Activated T-cell treated with anti-CD3 and anti-CD28 coated beads, Interleukin-2, amount 50 U/mL, for 72 hours (primary cell): ENCODE results near the gene SLC6A6. TPM values are rescaled to one million over a fixed set of nuclear protein-coding genes. Genes with fewer than 3 reads are reported as not detected.
A peak's percentile ranks its signal among the peaks of the same experiment; 100 is the strongest.

Experiments
- ATAC-seq, 2 donors: fragments of 150-1000 bp; cut with Tn5 transposase; replicated peaks in 1 of 2; 2 replicates each; pipeline ENCODE4 v1.10.0; 2021; ENCODE audit warnings: moderate library complexity in 2 of 2, mild to moderate bottlenecking in 1 of 2
- DNase-seq, 2 donors: peaks; one replicate each; pipeline ENCODE4 v3.0.0; 2021 to 2022; ENCODE audit warnings: mixed read lengths in 1 of 2
- H3K27ac Mint-ChIP-seq: one replicate; pipeline ENCODE4 v1.8.0; 2022; ENCODE audit warnings: mild to moderate bottlenecking, moderate library complexity, mixed read lengths
- H3K27me3 Mint-ChIP-seq: one replicate; pipeline ENCODE4 v1.8.0; 2022; ENCODE audit warnings: low read depth, mixed read lengths
- H3K36me3 Mint-ChIP-seq, 2 donors: one replicate each; pipeline ENCODE4 v1.8.0; 2022; ENCODE audit warnings: mixed read lengths in 2 of 2, mild to moderate bottlenecking in 1 of 2; ENCODE audit not compliant: insufficient read depth in 2 of 2
- H3K4me1 Mint-ChIP-seq: one replicate; pipeline ENCODE4 v1.8.0; 2022; ENCODE audit warnings: low read depth, mixed read lengths
- H3K4me3 Mint-ChIP-seq, 2 donors: one replicate each; pipeline ENCODE4 v1.8.0; 2022; ENCODE audit warnings: mild to moderate bottlenecking in 2 of 2, mixed read lengths in 2 of 2, moderate library complexity in 2 of 2
- H3K9me3 Mint-ChIP-seq, 2 donors: one replicate each; pipeline ENCODE4 v1.8.0; 2022; ENCODE audit warnings: mixed read lengths in 2 of 2
- total RNA-seq, 2 donors: library from RNA; stranded (reverse); gene quantifications; one replicate each; pipeline ENCODE4 v1.2.3, GENCODE V29; 2022

The SLC6A6 gene
- total RNA-seq, 2 donors from 2014 or later: 35.4 to 39.2 TPM

DNA sequence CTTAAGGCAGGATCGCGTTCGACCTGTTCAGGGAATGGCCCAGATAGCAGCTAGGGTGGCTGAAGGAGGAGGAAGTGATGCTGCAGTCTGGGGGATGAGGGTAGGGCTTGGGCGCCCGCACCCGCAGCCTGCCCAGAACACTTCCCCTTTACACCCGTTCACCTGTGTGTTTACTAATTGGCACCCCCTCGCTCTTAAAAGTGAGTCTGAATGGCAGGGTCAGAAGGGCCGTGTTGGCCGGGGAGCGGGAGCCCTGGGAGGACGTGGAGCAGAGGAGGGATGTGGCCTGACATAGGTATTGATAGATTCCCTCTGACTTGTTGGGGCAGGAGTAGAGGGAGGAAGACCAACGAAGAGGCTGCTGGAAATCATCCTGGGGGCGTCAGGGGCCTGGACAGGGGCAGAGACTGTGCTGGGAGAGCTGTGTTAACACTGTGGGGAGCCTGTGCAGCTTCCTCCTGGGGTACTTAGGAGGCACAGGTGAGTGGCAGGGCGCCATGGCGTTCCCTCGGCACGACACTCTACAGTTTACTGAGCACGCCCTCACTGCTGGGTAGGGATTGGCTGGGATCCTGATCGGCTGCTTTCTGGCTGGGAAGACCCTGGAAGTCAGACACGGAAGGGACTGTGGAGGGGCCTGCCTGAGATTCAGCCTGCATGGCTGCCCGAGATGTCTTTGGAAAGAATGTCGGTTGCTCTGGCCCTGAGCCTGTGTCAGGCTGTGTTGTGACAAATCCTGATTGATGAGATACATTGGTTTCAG lies 51.7 kb downstream of the SLC6A6 start:
- no peaks in the 10 kb centered on the region for H3K27me3 Mint-ChIP-seq
- peaks cover 10% of the 10 kb centered on the region for H3K4me1 Mint-ChIP-seq
- peaks cover 4 to 6% of the 10 kb centered on the region in 2 donors for H3K36me3 Mint-ChIP-seq
- H3K4me3 Mint-ChIP-seq: no peak overlapping the region
- DNase-seq: no peak
- ATAC-seq: no peak
- H3K9me3 Mint-ChIP-seq: no peaks in the 10 kb centered on the region
- no peak overlapping the region for H3K27ac Mint-ChIP-seq

DNA sequence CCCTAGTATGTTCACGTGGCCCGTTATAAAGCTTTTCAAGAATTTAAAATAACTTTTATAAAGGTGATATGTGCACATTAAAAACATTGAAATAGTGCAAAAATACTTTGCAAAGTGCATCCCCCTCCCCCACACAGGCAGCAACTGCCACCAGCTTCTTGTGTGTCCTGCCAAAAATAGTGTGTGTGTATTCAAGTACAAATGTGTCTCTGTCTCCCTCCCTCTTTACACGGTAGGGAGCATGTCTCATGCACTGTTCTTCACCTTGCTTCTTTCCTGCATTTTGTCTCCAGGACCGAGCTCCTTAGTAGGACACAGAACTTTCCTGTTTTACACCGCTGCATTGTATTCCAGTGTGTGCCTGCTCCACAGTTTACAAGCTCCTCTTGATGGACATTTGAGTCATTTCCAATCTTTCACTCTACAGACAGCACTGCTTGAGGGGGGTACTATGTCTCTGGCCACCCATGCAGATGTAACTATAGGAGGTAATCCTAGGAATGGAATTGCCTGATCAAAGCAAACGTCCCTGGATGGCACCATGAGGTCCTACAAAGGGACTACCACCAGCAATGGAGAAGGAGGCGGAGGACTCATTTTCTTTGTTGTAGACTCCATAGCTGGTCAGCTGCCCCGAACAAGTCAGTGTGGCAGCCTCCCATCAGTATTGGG lies 52.4 kb downstream of the SLC6A6 start:
- Mint-ChIP-seq H3K9me3 (no peaks in the 10 kb centered on the region), H3K36me3 (peaks cover 4% of the 10 kb centered on the region in 2 donors), H3K4me3 (no peak overlapping the region)

DNA sequence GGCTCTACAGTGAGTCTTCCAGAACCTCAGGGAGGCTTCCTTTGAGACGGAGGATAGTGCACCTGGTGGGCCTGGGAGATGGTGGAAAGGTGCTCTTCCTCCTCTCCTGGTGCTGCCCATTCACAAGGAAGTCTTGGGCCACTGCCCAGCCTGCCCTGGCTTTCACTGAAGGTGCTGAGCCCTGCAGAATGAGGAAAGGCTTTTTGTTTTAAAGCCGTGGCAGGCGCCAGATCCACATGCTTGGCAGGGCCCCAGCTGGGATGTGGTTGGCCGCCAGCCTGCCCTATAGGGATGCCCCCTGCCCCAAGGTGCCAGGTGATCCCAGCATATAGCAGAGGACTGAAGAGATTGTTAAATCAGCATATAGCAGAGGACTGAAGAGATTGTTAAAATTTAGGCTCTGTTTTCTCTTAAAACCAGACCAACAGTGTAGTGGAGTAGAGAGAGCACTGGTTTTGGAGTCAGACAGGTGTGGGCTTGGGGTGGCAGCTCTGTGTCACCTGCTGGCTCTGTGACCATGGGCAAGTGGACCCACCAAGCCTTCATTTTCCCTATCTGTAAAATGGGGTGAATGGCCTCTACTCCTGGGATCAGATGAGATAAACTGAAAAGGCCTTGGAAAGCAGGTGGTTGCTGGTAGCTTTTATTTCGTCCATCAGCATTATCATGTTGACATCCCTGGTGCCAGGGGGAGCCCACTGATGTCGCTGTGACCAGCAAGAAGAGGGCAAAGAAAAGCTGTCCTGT lies 53.3 kb downstream of the SLC6A6 start:
- peaks cover 4 to 6% of the 10 kb centered on the region in 2 donors for H3K36me3 Mint-ChIP-seq
- no peaks in the 10 kb centered on the region for H3K9me3 Mint-ChIP-seq
- H3K27ac Mint-ChIP-seq: peak overlapping the region; percentile 49
- no peaks in the 10 kb centered on the region for H3K27me3 Mint-ChIP-seq
- no peak for DNase-seq
- no peak for ATAC-seq
- H3K4me1 Mint-ChIP-seq: peaks cover 11% of the 10 kb centered on the region
- no peak overlapping the region for H3K4me3 Mint-ChIP-seq

More for the DNA sequence above, 52.4 kb downstream of the SLC6A6 start:
- Mint-ChIP-seq H3K27ac (no peak overlapping the region), H3K4me1 (peaks cover 11% of the 10 kb centered on the region), H3K27me3 (no peaks in the 10 kb centered on the region)
- DNase-seq (no peak), ATAC-seq (no peak)

GRCh38 chr3:14456794-14457193 lies 54.4 kb downstream of the SLC6A6 start:
- peaks cover 0 to 2% of the 10 kb centered on the region in 2 donors for H3K36me3 Mint-ChIP-seq
- H3K27ac Mint-ChIP-seq: no peak overlapping the region
- H3K9me3 Mint-ChIP-seq: no peaks in the 10 kb centered on the region
- H3K4me1 Mint-ChIP-seq: peaks cover 13% of the 10 kb centered on the region
- ATAC-seq (no peak), DNase-seq (no peak)
- no peak overlapping the region for H3K4me3 Mint-ChIP-seq
- H3K27me3 Mint-ChIP-seq: no peaks in the 10 kb centered on the region

DNA sequence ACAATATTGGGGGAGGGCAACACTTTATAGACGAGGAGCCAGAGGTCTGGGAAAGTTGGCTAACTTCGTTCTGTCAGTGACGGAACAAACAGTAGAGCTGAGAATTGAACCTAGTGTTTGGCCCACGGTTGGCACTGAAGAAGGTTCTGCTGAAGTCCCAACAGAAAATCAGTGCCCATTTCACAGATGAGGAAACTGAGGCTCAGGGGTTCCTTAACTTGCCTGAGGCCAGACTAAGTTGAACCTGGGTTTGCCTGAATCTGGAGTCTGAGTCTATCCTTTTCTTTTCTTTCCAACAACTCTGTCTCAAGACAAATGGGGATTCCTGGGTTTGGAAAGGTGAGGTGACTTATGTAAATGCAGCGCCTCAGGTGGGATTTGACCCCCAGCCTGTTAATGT lies 55.1 kb downstream of the SLC6A6 start:
- H3K27me3 Mint-ChIP-seq: no peaks in the 10 kb centered on the region
- no peak overlapping the region for H3K4me3 Mint-ChIP-seq
- H3K4me1 Mint-ChIP-seq: peaks cover 20% of the 10 kb centered on the region
- peaks cover 0 to 2% of the 10 kb centered on the region in 2 donors for H3K36me3 Mint-ChIP-seq
- H3K9me3 Mint-ChIP-seq: no peaks in the 10 kb centered on the region
- H3K27ac Mint-ChIP-seq: no peak overlapping the region
- DNase-seq (no peak), ATAC-seq (no peak)

DNA sequence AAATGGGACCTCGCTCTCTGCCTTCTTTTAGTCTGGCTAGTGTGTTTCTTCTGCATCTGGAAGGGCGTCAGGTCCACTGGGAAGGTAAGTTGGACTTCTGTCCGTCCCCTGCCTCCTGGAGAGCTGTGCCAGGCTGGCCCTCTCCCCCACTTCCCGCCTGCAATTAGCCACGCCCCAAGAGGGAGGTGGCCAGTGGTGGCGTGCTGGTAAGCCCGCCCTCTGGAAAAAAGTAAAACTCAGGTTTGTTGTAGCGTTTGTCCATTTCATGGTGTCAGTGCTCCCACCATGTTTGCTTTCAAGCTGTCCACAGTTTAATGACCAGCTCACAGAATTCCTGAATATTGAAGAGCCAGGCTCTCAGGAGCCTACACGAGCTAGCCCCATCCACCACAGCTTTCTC lies 55.6 kb downstream of the SLC6A6 start:
- H3K4me1 Mint-ChIP-seq: peaks cover 25% of the 10 kb centered on the region
- no peaks in the 10 kb centered on the region for H3K9me3 Mint-ChIP-seq
- H3K27me3 Mint-ChIP-seq: no peaks in the 10 kb centered on the region
- peaks cover 1 to 2% of the 10 kb centered on the region in 2 donors for H3K36me3 Mint-ChIP-seq
- H3K4me3 Mint-ChIP-seq: no peak overlapping the region
- no peak for ATAC-seq
- H3K27ac Mint-ChIP-seq: no peak overlapping the region
- DNase-seq: no peak

- H3K27ac Mint-ChIP-seq: peak overlapping the region; percentile 13
- DNase-seq (no peak), ATAC-seq (peak; percentile 46 to 64)
- no peaks in the 10 kb centered on the region for H3K27me3 Mint-ChIP-seq
- H3K36me3 Mint-ChIP-seq: peaks cover 1 to 2% of the 10 kb centered on the region in 2 donors
- H3K4me3 Mint-ChIP-seq: peak overlapping the region in 1 of 2 donors; percentile 1
- peaks cover 25% of the 10 kb centered on the region for H3K4me1 Mint-ChIP-seq
- H3K9me3 Mint-ChIP-seq: no peaks in the 10 kb centered on the region
These were observed 56.2 kb downstream of the SLC6A6 start for GRCh38 chr3:14458434-14459275.

DNA sequence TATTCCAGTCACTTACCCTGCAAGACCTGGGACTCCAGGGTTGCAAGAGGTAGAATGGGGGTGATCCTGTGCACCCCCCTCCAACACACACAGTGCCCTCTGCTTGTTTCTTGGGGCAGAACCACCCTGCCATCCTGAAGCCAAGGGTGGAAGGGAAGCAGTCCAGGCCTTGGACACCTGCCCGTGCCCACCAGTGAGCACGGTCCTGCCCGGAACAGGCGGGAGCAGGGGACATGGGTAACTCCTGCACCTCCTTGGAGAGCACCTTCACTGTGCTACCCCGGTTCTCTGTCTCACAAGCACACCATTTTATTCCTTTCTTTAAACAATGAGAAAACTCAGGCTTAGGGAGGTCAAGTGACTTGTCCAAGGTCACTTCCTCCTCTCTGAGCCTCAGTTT lies 57.0 kb downstream of the SLC6A6 start:
- H3K36me3 Mint-ChIP-seq: peaks cover 1 to 2% of the 10 kb centered on the region in 2 donors
- no peaks in the 10 kb centered on the region for H3K9me3 Mint-ChIP-seq
- no peak overlapping the region for H3K27ac Mint-ChIP-seq
- H3K4me3 Mint-ChIP-seq: no peak overlapping the region
- peaks cover 25% of the 10 kb centered on the region for H3K4me1 Mint-ChIP-seq
- no peak for ATAC-seq
- no peak for DNase-seq
- H3K27me3 Mint-ChIP-seq: no peaks in the 10 kb centered on the region

GRCh38 chr3:14459787-14460186 lies 57.4 kb downstream of the SLC6A6 start:
- H3K9me3 Mint-ChIP-seq: no peaks in the 10 kb centered on the region
- peaks cover 25% of the 10 kb centered on the region for H3K4me1 Mint-ChIP-seq
- ATAC-seq (no peak), DNase-seq (no peak)
- H3K36me3 Mint-ChIP-seq: peaks cover 1 to 2% of the 10 kb centered on the region in 2 donors
- H3K27me3 Mint-ChIP-seq: no peaks in the 10 kb centered on the region
- H3K27ac Mint-ChIP-seq: peak overlapping the region; percentile 8
- no peak overlapping the region for H3K4me3 Mint-ChIP-seq

DNA sequence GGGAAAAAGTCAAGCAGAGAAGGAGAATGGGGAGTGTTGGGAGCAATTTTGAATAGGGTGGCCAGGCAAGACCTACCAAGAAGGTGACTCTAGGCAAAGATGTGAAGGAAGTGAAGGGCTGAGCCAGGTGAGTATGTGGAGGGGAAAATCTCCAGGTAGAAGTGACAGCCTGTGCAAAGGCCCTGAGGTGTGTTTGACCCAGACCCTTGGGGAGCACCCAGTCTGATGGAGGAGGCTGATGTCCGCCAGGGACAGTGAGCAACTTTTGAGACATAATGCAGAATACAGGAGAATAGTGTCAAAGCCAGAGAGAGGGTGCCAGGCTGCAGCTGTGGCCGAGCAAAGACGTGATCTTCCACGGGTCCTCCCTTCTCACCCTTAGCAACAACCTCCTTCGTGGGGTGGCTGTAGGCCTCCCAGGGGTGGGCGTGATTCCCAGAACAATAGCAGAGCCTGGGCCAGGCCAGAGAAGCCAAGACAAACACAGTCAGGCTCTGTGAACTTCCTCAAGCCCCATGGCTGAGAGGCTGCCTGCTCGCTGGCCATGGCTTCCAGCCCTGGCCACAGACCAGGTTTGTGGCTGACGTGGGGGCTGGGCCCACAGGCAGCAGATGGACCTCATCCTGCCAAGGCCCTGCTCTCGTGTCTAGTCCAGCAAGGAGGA lies 58.1 kb downstream of the SLC6A6 start:
- Mint-ChIP-seq H3K27ac (peak overlapping the region; percentile 8), H3K27me3 (no peaks in the 10 kb centered on the region), H3K4me1 (peaks cover 25% of the 10 kb centered on the region), H3K4me3 (no peak overlapping the region), H3K9me3 (no peaks in the 10 kb centered on the region), H3K36me3 (peaks cover 1 to 2% of the 10 kb centered on the region in 2 donors)
- ATAC-seq (no peak), DNase-seq (no peak)

DNA sequence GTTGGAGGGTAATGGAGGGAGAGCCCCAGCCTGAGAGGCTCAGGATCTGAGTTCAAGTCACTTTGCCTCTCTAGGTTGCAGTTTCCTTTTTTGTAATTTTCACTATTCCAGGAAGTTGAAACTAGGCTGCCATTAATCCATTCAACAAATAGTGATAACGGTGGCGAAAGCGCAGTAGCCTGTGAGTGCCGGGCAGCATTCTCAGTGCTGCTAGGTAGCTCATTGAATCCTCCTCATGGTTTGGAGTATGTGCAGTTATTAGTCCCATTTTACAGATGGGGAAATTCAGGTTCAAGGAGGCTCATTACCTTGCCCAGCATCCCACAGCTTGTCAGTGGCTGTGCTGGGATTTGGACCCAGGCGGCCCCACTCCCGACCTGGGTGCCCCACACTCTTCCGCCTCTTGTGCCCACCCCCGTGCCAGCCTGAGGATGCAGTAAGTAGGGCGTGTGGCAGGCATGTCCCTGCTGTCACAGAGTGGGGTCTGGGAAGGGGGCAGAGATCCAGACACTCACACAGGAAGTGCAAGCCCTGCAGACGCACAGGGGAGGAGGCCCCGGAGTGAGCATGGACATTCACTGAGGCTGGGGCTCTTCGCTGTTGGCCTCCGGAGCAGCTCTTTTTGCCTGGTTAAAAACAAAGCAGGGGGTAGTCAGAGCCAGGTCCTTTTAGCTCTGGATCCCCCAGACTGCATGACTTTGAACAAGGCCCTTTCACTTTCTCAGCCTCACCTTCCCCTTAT lies 58.8 kb downstream of the SLC6A6 start:
- ATAC-seq: no peak
- Mint-ChIP-seq H3K9me3 (no peaks in the 10 kb centered on the region), H3K27ac (no peak overlapping the region), H3K36me3 (peaks cover 1 to 2% of the 10 kb centered on the region in 2 donors), H3K4me1 (peaks cover 25% of the 10 kb centered on the region), H3K27me3 (no peaks in the 10 kb centered on the region), H3K4me3 (no peak overlapping the region)
- no peak for DNase-seq
